Measurements from ENCODE around the gene UTS2R. TPM values are rescaled to one million over a fixed set of nuclear protein-coding genes. Genes with fewer than 3 reads are reported as not detected.

The UTS2R gene
- total RNA-seq, 2 experiments from 2014 or later, result not detected

Other genes with a start within 250 kb of the UTS2R start
- gene CCDC57, start 158.9 kb upstream of the UTS2R start, total RNA-seq, result 10 to 100 TPM; 79.5 to 81.7 TPM
- gene SLC16A3, start 142.7 kb upstream of the UTS2R start, total RNA-seq, result 100 to 1,000 TPM; 195 to 211 TPM
- gene CSNK1D, start 98.1 kb upstream of the UTS2R start, total RNA-seq, result 100 to 1,000 TPM; 135 to 140 TPM
- 100 to 1,000 TPM; 286 to 320 TPM for gene CD7, start 54.2 kb upstream of the UTS2R start, total RNA-seq
- gene SECTM1, start 38.0 kb upstream of the UTS2R start, total RNA-seq, result 1 to 10 TPM in 1 of 2 experiments, under 1 TPM in 1; 0.86 to 1.0 TPM
- not detected for gene TEX19, start 12.5 kb upstream of the UTS2R start, total RNA-seq
- gene HEXD, start 46.6 kb downstream of the UTS2R start, total RNA-seq, result 10 to 100 TPM; 84.1 to 84.8 TPM
- gene OGFOD3, start 46.8 kb downstream of the UTS2R start, total RNA-seq, result 10 to 100 TPM; 24.4 to 27.4 TPM
- gene CYBC1, start 79.0 kb downstream of the UTS2R start, total RNA-seq, result 100 to 1,000 TPM; 301 to 323 TPM
- 100 to 1,000 TPM; 106 to 121 TPM for gene NARF, start 87.0 kb downstream of the UTS2R start, total RNA-seq
- 10 to 100 TPM; 59.6 to 60.8 TPM for gene FOXK2, start 148.0 kb downstream of the UTS2R start, total RNA-seq